Endothelial cell of umbilical vein (primary cell): ENCODE results near the gene GFRA3. TPM values are rescaled to one million over a fixed set of nuclear protein-coding genes. Genes with fewer than 3 reads are reported as not detected.
"Not testable (repeated sequence)": the region's sequence is repeated elsewhere in the genome, so short reads cannot be mapped to it uniquely, and the experiment has no call there.

Source experiments
- Bru-seq: library from RNA; stranded (reverse); fragments of 400-500 nt; gene quantifications from one replicate; lab custom pipeline; 2021; lab: Mats Ljungman, UMichigan
- BruChase-seq, 2 experiments: library from RNA; stranded (reverse); fragments of 400-500 nt; gene quantifications; one replicate each; lab custom pipeline; 2021; lab: Mats Ljungman, UMichigan
- BruUV-seq: library from RNA; stranded (reverse); fragments of 400-500 nt; replicated peaks from 2 replicates; lab custom pipeline; 2021; lab: Mats Ljungman, UMichigan
- CTCF ChIA-PET: fragments of 300-600, 350-600 bp; sonication (Branson Sonifier 250); formaldehyde crosslinking; loops from one replicate; lab custom pipeline; 2021; ENCODE audit warnings: antibody characterized with exemption, inconsistent platforms; lab: Charles Lee
- POLR2A ChIA-PET: fragments of 300-600, 350-600 bp; sonication (Branson Sonifier 250); formaldehyde crosslinking; loops from one replicate; lab custom pipeline; 2021; ENCODE audit warnings: antibody characterized with exemption, inconsistent platforms; lab: Charles Lee
- DNase-seq: peaks from one replicate; pipeline ENCODE4 v3.0.0-alpha.2; 2011; ENCODE audit warnings: low read depth, low spot score
- FAIRE-seq: peaks from 2 replicates; lab custom pipeline; 2011; peaks lifted over from hg19 to GRCh38; lab: Jason Lieb, UNC
- H2AFZ ChIP-seq: 2 replicates; pipeline ENCODE4 v1.6.0; 2012; ENCODE audit warnings: low read depth, low read length, control low read depth, inconsistent platforms
- H3K27ac ChIP-seq: 2 replicates; pipeline ENCODE4 v1.5.1; 2011; ENCODE audit warnings: low read depth, mild to moderate bottlenecking, control low read depth, low read length, moderate library complexity; ENCODE audit not compliant: insufficient read depth
- H3K27me3 ChIP-seq, 2 experiments: 2 replicates each; pipeline versions ENCODE4 v1.6.0 to v1.6.1; 2011; ENCODE audit warnings: low read length in 2 of 2, mixed read lengths in 1 of 2; ENCODE audit not compliant: control insufficient read depth in 2 of 2, insufficient read depth in 2 of 2
- H3K36me3 ChIP-seq, 2 experiments: 2 replicates in 1 of 2; 3 replicates in 1 of 2; pipeline ENCODE4 v1.5.1; 2011; ENCODE audit warnings: low read length in 2 of 2, mild to moderate bottlenecking in 1 of 2, moderate library complexity in 1 of 2; ENCODE audit not compliant: control insufficient read depth in 2 of 2, insufficient read depth in 2 of 2; ENCODE audit errors: extremely low read depth in 1 of 2
- H3K4me1 ChIP-seq: 3 replicates; pipeline ENCODE4 v1.5.1; 2011; ENCODE audit warnings: mild to moderate bottlenecking, low read length; ENCODE audit not compliant: control insufficient read depth, insufficient read depth; ENCODE audit errors: extremely low read depth
- H3K4me2 ChIP-seq: 2 replicates; pipeline ENCODE4 v1.6.1; 2011; ENCODE audit warnings: low read length, control low read depth, mixed read lengths; ENCODE audit not compliant: insufficient read depth
- H3K4me3 ChIP-seq, 3 experiments: fragments of 200-600 bp in 1 of 3; sonication (generic), shearing (Covaris generic) in 1 of 3; replicated peaks in 1 of 3; 2 replicates each; pipeline ENCODE4 v1.5.1; 2011 to 2016; ENCODE audit warnings: control low read depth in 3 of 3, low read length in 3 of 3, mild to moderate bottlenecking in 2 of 3, inconsistent platforms in 1 of 3, low read depth in 1 of 3, moderate library complexity in 1 of 3; ENCODE audit not compliant: insufficient read depth in 1 of 3
- H3K79me2 ChIP-seq: 2 replicates; pipeline ENCODE4 v1.6.0; 2012; ENCODE audit warnings: low read length, inconsistent platforms; ENCODE audit not compliant: control insufficient read depth, insufficient read depth
- H3K9ac ChIP-seq: replicated peaks from 2 replicates; pipeline ENCODE3; 2011; ENCODE audit warnings: low read length, control low read depth; ENCODE audit not compliant: insufficient read depth; ENCODE audit errors: extremely low read depth
- H3K9me1 ChIP-seq: replicated peaks from 3 replicates; pipeline ENCODE4 v1.6.0; 2011; ENCODE audit warnings: mild to moderate bottlenecking, low read length; ENCODE audit not compliant: control insufficient read depth, insufficient read depth; ENCODE audit errors: extremely low read depth
- H3K9me3 ChIP-seq: replicated peaks from 2 replicates; pipeline ENCODE4 v1.5.1; 2012; ENCODE audit warnings: low read length, inconsistent platforms; ENCODE audit not compliant: control insufficient read depth, insufficient read depth
- H4K20me1 ChIP-seq: replicated peaks from 2 replicates; pipeline ENCODE3; 2011; ENCODE audit warnings: mild to moderate bottlenecking, low read length; ENCODE audit not compliant: control insufficient read depth, insufficient read depth; ENCODE audit errors: extremely low read depth
- EZH2 ChIP-seq: IDR thresholded peaks from 2 replicates; pipeline ENCODE4 v1.6.1; 2012; ENCODE audit warnings: borderline replicate concordance, low read depth, mild to moderate bottlenecking, moderate library complexity, low read length, inconsistent platforms; ENCODE audit not compliant: severe bottlenecking
- dilution Hi-C: fragments of 300-500 bp; cut with MboI; formaldehyde crosslinking; loops from one replicate; pipeline ENCODE4 v1.15.0; 2019; ENCODE audit warnings: low sequenced_read_pairs; ENCODE audit not compliant: extremely low pct_ligation_motif_present
- intact Hi-C: fragments of 100-400 bp; cut with micrococcal nuclease; formaldehyde crosslinking; loops from one replicate; pipeline ENCODE4 v1.10.0; 2022
- long read RNA-seq: library from polyadenylated mRNA; stranded (forward); transcript quantifications from one replicate; pipeline ENCODE4 v2.0.0, GENCODE V29; 2021
- polyA minus RNA-seq, 3 experiments: library from RNA; depleted of rRNA, polyadenylated mRNA; stranded (reverse); fragments of >200 nt; gene quantifications; 1 replicate in 1 of 3; 2 replicates in 2 of 3; pipeline ENCODE4 v1.2.3, GENCODE V29; 2011
- polyA plus RNA-seq, 4 experiments: library from polyadenylated mRNA; depleted of rRNA in 3 of 4; stranded (reverse) in 3 of 4; unstranded in 1 of 4; fragments of >200 nt; gene quantifications; 2 replicates each; pipeline versions ENCODE4 v1.2.1 to v1.2.3, GENCODE V29; 2011 to 2012; ENCODE audit warnings: missing spikeins in 1 of 4
- total RNA-seq: library from RNA; stranded (reverse); gene quantifications from 2 replicates; pipeline ENCODE4 v1.2.3, GENCODE V29; 2021
- TF ChIP-seq, protein P1 (sequence below), 2 donors: IDR thresholded peaks; 1 replicate in 1 of 2; 2 replicates in 1 of 2; pipeline ENCODE4 v1.5.1; 2011; ENCODE audit warnings: low read length in 2 of 2, mild to moderate bottlenecking in 2 of 2, moderate library complexity in 2 of 2, control low read depth in 1 of 2, inconsistent platforms in 1 of 2, low read depth in 1 of 2; ENCODE audit not compliant: insufficient read depth in 1 of 2; ENCODE audit errors: extremely low read depth in 1 of 2

The GFRA3 gene, protein sequence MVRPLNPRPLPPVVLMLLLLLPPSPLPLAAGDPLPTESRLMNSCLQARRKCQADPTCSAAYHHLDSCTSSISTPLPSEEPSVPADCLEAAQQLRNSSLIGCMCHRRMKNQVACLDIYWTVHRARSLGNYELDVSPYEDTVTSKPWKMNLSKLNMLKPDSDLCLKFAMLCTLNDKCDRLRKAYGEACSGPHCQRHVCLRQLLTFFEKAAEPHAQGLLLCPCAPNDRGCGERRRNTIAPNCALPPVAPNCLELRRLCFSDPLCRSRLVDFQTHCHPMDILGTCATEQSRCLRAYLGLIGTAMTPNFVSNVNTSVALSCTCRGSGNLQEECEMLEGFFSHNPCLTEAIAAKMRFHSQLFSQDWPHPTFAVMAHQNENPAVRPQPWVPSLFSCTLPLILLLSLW
- total RNA-seq: not detected in 2 replicates
- polyA plus RNA-seq: 0.05 and 0.10 TPM in 2 replicates
- 0.03 TPM in 1 of 2 replicates, not detected in the other for polyA plus RNA-seq (2011; cell fraction: cytosol; rRNA removed)
- not detected in 2 replicates for polyA plus RNA-seq (2011; cell fraction: nucleus; rRNA removed)
- not detected in 2 replicates for polyA plus RNA-seq (2012)
- not detected in 2 replicates for polyA minus RNA-seq
- polyA minus RNA-seq (2011; cell fraction: cytosol; rRNA and poly(A)+ RNA removed): not detected
- polyA minus RNA-seq (2011; cell fraction: nucleus; rRNA and poly(A)+ RNA removed): not detected in 2 replicates
- Bru-seq, nascent RNA: percentile 4 among the genes with signal in this experiment
- BruChase-seq, experiment 1, labeled RNA remaining after a 6-hour chase: percentile 8 among the genes with signal in this experiment
- percentile 8 among the genes with signal in this experiment for BruChase-seq, experiment 2, labeled RNA remaining after a 2-hour chase
- long read RNA-seq: 0 reads

DNA sequence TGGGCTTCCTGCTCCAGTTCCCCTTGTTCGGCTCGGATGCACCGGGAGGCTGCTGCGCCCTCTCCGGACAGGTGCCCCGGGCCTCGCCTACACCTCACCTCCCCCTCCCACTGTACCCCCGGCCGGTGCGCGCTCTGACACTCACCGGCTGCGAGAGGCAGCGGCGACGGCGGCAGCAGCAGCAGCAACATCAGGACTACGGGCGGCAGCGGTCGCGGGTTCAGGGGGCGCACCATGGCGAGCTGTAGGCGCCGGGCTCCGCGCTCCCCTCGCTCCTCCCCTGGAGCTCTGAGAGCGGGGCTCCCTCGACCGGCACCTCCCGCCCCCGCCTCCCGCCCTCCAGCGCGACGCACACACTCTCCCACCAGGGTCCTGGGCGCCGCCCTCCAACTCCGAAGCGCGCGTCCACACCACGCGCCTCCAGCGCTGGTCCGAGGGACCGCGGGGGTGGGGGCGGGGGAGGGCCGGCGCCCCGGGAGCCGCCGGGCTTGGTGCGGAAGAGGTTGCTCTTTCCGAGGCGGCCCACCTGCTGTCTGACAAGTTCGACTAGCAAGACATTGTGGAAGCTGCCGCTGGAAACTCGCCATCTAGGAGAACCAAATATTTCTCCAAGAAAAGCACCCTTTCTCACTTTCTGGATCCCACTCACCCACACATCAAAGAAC, at the start of gene GFRA3:
Gene GFRA3 (minus strand): TSS at position 433 of the 665 bp plus-strand sequence. CDS start 197 bp downstream, at position 236.
- BruUV-seq: no TSS peak
- ChIA-PET POLR2A (no interaction called here), CTCF (interaction anchor here (0.7 to 1.7 kb wide), 3 partner anchors 9 to 51 kb away, joined by 3 read pairs; no protein-coding TSS in a partner anchor)
- intact Hi-C loops: no loop called here
- no peaks in the 10 kb centered on the region for H3K9me3 ChIP-seq
- dilution Hi-C loops: no loop called here
- no peaks in the 10 kb centered on the region for H4K20me1 ChIP-seq
- H3K79me2 ChIP-seq: no peaks in the 10 kb centered on the region
- peak within 1 kb of the TSS in 2 of 3 experiments; percentile 19 to 41 for H3K4me3 ChIP-seq
- DNase-seq (no peak), FAIRE-seq (peak; percentile 54)
- TF ChIP-seq, protein P1, sequence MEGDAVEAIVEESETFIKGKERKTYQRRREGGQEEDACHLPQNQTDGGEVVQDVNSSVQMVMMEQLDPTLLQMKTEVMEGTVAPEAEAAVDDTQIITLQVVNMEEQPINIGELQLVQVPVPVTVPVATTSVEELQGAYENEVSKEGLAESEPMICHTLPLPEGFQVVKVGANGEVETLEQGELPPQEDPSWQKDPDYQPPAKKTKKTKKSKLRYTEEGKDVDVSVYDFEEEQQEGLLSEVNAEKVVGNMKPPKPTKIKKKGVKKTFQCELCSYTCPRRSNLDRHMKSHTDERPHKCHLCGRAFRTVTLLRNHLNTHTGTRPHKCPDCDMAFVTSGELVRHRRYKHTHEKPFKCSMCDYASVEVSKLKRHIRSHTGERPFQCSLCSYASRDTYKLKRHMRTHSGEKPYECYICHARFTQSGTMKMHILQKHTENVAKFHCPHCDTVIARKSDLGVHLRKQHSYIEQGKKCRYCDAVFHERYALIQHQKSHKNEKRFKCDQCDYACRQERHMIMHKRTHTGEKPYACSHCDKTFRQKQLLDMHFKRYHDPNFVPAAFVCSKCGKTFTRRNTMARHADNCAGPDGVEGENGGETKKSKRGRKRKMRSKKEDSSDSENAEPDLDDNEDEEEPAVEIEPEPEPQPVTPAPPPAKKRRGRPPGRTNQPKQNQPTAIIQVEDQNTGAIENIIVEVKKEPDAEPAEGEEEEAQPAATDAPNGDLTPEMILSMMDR (IDR thresholded peaks at IDR 0.05; ENCODE audit: extremely low read depth in 1 of 2, insufficient read depth in 1 of 2, low read depth in 1 of 2, low read length in 2 of 2): no peak
- peak; percentile 32 for TF ChIP-seq EZH2
- H3K27ac ChIP-seq: no peak within 1 kb of the TSS
- H3K36me3 ChIP-seq: no peaks in the 10 kb centered on the region
- H3K9me1 ChIP-seq: no peaks in the 10 kb centered on the region
- H3K27me3 ChIP-seq: peaks cover 0 to 4% of the 10 kb centered on the region in 2 experiments
- no peak within 1 kb of the TSS for H3K9ac ChIP-seq
- H3K4me2 ChIP-seq: peak within 1 kb of the TSS; percentile 65
- H3K4me1 ChIP-seq: no peaks in the 10 kb centered on the region
- peak within 1 kb of the TSS; percentile 65 for H2AFZ ChIP-seq

DNA sequence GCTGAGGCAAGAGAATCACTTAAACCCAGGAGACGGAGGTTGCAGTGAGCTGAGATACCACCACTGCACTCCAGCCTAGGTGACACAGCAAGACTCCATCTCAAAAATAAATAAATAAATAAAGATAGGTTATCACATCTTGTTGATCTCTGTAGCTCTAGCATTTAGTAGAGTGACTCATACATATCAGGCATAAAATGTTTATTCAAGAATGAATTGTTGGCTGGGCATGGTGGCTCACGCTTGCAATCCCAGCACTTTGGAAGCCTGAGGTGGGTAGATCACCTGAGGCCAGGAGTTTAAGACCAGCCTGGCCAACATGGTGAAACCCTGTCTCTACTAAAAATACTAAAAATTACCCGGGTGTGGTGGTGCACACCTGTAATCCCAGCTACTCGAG, 43.8 kb upstream of the GFRA3 start:
- POLR2A ChIA-PET, H3K79me2 ChIP-seq, H3K9me1 ChIP-seq, H3K36me3 ChIP-seq, dilution Hi-C loops, H4K20me1 ChIP-seq, H3K4me1 ChIP-seq, BruUV-seq, H3K27me3 ChIP-seq, intact Hi-C loops, H3K4me3 ChIP-seq, H3K9ac ChIP-seq, H3K4me2 ChIP-seq, H2AFZ ChIP-seq, DNase-seq, H3K9me3 ChIP-seq, H3K27ac ChIP-seq: not testable (repeated sequence)
- CTCF ChIA-PET: interaction anchor here (1.2 kb wide), 1 partner anchor 12 kb away, joined by 3 read pairs; no protein-coding TSS in a partner anchor
- peak; percentile 4 for FAIRE-seq
